Activated CD4-positive, alpha-beta memory T cell treated with anti-CD3 and anti-CD28 coated beads for 36 hours (primary cell): ENCODE data around the gene DNAH9. TPM values are rescaled to one million over a fixed set of nuclear protein-coding genes. Genes with fewer than 3 reads are reported as not detected.

ENCODE experiments used
- CTCF ChIA-PET: fragments of 350-600 bp; sonication (Branson Sonifier 250); formaldehyde crosslinking; loops from one replicate; lab custom pipeline; 2021; ENCODE audit warnings: antibody characterized with exemption, inconsistent platforms; lab: Charles Lee
- POLR2A ChIA-PET: fragments of 350-600 bp; sonication (Branson Sonifier 250); formaldehyde crosslinking; loops from one replicate; lab custom pipeline; 2021; ENCODE audit warnings: antibody characterized with exemption; lab: Charles Lee
- DNase-seq: peaks from one replicate; pipeline ENCODE4 v3.0.0-alpha.2; 2020
- H3K27ac Mint-ChIP-seq: one replicate; pipeline ENCODE4 v1.8.0; 2021; ENCODE audit warnings: mixed read lengths
- H3K27me3 Mint-ChIP-seq: one replicate; pipeline ENCODE4 v1.8.0; 2021; ENCODE audit warnings: mixed read lengths
- H3K36me3 Mint-ChIP-seq: one replicate; pipeline ENCODE4 v1.8.0; 2021; ENCODE audit warnings: mixed read lengths
- H3K4me1 Mint-ChIP-seq: one replicate; pipeline ENCODE4 v1.8.0; 2021; ENCODE audit warnings: low read depth, mixed read lengths
- H3K4me3 Mint-ChIP-seq: one replicate; pipeline ENCODE4 v1.8.0; 2021; ENCODE audit warnings: mild to moderate bottlenecking, mixed read lengths
- H3K9me3 Mint-ChIP-seq: one replicate; pipeline ENCODE4 v1.8.0; 2021; ENCODE audit warnings: mixed read lengths
- intact Hi-C: fragments of 100-400 bp; cut with micrococcal nuclease; formaldehyde crosslinking; loops from one replicate; pipeline ENCODE4 v1.15.1; 2023
- total RNA-seq, 2 experiments: library from RNA; stranded (reverse); gene quantifications; one replicate each; pipeline ENCODE4 v1.2.3, GENCODE V29; 2021

The DNAH9 gene
- total RNA-seq, 2 experiments from 2014 or later, result not detected

DNA sequence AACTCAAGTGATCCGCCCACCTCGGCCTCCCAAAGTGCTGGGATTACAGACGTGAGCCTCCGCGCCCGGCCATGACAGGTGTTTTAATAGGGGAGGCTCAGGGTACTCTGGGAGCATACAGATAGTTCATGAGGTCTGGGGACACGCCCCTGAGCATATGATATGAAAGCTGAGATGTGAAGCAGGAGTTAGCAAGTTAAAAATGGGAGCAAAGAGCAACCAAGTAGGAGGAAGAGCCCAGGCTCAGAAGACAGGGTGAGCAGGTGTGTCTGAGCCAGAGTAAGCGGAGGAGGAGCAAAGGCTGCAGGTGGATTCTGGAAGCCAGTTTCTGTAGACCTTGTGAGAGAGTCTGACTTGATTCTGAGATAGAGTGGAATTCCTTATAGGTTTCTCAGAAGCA is 103.6 kb downstream of the DNAH9 start:
- no peak for DNase-seq
- intact Hi-C loops, result no loop called here
- no peak overlapping the region for H3K4me3 Mint-ChIP-seq
- no peaks in the 10 kb centered on the region for H3K4me1 Mint-ChIP-seq
- no peaks in the 10 kb centered on the region for H3K36me3 Mint-ChIP-seq
- no peak overlapping the region for H3K27ac Mint-ChIP-seq
- no peaks in the 10 kb centered on the region for H3K27me3 Mint-ChIP-seq
- H3K9me3 Mint-ChIP-seq, result peaks cover 2% of the 10 kb centered on the region
- ChIA-PET POLR2A (no interaction called here), CTCF (no interaction called here)

DNA sequence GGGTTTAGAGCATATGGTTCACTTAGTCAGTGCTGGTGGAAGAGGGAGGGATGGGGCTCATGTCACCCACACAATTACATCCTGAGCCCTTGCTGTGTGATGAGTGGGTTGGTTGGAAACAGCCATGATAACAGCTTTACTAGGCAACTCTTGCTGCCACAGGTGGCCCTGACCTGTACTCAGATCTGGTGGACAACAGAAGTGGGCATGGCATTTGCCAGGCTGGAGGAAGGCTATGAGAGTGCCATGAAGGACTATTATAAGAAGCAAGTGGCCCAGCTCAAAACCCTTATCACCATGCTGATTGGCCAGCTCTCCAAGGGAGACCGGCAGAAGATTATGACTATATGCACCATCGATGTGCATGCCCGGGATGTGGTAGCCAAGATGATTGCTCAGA is 105.8 kb downstream of the DNAH9 start:
- intact Hi-C loops, result no loop called here
- Mint-ChIP-seq H3K4me1 (no peaks in the 10 kb centered on the region), H3K9me3 (no peaks in the 10 kb centered on the region), H3K27me3 (no peaks in the 10 kb centered on the region), H3K36me3 (no peaks in the 10 kb centered on the region), H3K27ac (no peak overlapping the region), H3K4me3 (no peak overlapping the region)
- DNase-seq, result no peak
- POLR2A ChIA-PET, result no interaction called here
- CTCF ChIA-PET, result no interaction called here

DNA sequence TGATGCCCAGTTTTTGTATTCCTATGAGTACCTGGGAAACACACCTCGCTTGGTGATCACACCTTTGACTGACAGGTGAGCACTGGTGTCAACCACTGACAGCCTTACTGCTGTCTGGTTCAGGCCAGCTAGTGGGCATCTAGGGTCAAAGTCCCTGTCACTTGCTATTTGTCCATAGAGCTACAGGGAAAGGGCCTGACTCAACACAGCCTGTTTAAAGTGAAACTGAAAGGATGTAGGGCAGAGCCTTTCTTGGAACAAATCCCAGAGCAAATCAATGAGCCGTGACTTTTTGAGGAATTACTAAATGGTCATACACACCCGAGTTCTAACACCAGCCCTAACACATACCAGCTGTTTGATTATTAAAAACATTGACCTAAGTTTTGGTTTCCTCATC is 106.8 kb downstream of the DNAH9 start:
- Mint-ChIP-seq H3K27ac (no peak overlapping the region), H3K4me1 (no peaks in the 10 kb centered on the region), H3K9me3 (no peaks in the 10 kb centered on the region), H3K27me3 (no peaks in the 10 kb centered on the region), H3K4me3 (no peak overlapping the region), H3K36me3 (no peaks in the 10 kb centered on the region)
- ChIA-PET CTCF (no interaction called here), POLR2A (no interaction called here)
- no peak for DNase-seq
- intact Hi-C loops, result no loop called here

DNA sequence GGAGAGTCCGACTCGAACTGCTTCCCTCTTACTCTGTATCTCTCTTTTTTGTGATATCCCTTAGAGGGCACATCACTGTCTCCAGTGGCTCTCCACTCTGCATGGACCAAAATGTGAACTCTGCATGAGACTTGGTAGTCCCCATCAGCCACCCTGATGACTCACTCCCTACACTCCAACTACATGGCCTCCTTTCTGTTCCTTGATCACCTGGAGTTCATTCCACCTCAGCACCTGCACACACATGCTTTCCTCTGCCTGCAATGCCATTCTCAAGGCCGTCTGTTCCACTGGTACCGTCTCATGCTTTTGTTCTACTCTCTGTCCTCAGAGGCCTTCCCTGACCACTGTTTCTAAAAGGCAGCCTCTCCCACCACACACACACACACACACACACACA is 109.3 kb downstream of the DNAH9 start:
- Mint-ChIP-seq H3K27me3 (no peaks in the 10 kb centered on the region), H3K27ac (no peak overlapping the region), H3K36me3 (no peaks in the 10 kb centered on the region), H3K9me3 (no peaks in the 10 kb centered on the region), H3K4me3 (no peak overlapping the region), H3K4me1 (no peaks in the 10 kb centered on the region)
- CTCF ChIA-PET, result no interaction called here
- DNase-seq, result no peak
- POLR2A ChIA-PET, result no interaction called here
- intact Hi-C loops, result no loop called here

DNA sequence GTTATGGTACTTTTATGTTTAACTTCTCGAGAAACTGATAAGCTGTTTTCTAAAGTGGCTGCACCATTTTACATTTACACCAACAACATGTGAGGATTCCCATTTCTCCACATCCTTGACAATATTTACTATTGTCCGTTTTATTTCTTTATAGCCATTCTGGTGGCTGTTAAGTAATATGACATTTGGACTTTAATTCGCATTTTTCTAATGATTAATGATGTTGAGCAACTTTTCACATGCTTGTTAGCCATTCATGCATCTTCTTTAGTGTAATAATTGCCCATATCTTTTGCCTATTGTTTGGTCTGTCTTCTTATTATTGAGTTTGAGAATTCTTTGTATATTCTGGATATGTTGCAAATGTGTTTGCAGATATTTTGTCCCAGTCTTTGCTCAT is 114.2 kb downstream of the DNAH9 start:
- intact Hi-C loops, result no loop called here
- Mint-ChIP-seq H3K27me3 (no peaks in the 10 kb centered on the region), H3K27ac (no peak overlapping the region), H3K4me3 (no peak overlapping the region), H3K36me3 (no peaks in the 10 kb centered on the region), H3K9me3 (peaks cover 2% of the 10 kb centered on the region), H3K4me1 (no peaks in the 10 kb centered on the region)
- CTCF ChIA-PET, result no interaction called here
- POLR2A ChIA-PET, result no interaction called here
- DNase-seq, result no peak

DNA sequence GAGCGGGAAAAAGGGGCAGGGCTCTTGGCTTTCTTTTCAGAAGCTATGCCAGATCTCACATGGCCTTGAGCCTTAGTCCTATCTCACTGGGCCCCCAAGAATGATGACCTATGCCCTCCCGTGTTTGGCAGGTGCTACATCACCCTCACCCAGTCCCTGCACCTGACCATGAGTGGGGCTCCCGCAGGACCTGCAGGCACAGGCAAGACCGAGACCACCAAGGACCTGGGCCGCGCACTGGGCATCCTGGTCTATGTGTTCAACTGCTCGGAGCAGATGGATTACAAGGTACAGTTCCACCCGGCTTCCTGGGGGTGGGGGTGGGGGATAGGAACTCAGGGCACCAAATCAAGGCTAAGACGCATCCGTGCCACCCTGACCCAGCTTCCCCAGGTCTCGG is 120.9 kb downstream of the DNAH9 start:
- POLR2A ChIA-PET, result no interaction called here
- no peak for DNase-seq
- intact Hi-C loops, result no loop called here
- H3K27me3 Mint-ChIP-seq, result no peaks in the 10 kb centered on the region
- H3K27ac Mint-ChIP-seq, result no peak overlapping the region
- no peak overlapping the region for H3K4me3 Mint-ChIP-seq
- peaks cover 2% of the 10 kb centered on the region for H3K9me3 Mint-ChIP-seq
- H3K36me3 Mint-ChIP-seq, result no peaks in the 10 kb centered on the region
- H3K4me1 Mint-ChIP-seq, result no peaks in the 10 kb centered on the region
- CTCF ChIA-PET, result no interaction called here

DNA sequence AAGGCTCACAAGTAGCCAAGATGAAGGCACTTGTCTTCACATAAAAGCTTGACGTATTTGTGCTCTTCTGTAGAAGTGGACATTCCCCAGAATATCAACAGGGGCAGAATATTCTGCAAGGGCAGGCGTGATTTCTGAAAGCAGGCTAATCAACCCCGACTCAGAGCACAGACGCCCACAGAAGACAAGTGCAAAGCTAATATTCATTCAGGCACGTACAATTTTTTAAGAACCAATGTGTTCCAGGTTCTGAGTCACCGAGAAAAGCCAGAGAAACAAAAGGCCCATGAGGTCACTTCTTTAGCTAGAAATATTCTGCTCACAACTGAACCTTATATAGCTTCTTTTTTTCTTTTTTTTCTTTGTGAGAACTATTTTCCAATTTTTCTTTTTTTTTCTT is 121.6 kb downstream of the DNAH9 start:
- ChIA-PET POLR2A (no interaction called here), CTCF (no interaction called here)
- Mint-ChIP-seq H3K4me1 (no peaks in the 10 kb centered on the region), H3K4me3 (no peak overlapping the region), H3K27ac (no peak overlapping the region), H3K9me3 (peaks cover 2% of the 10 kb centered on the region), H3K36me3 (no peaks in the 10 kb centered on the region), H3K27me3 (no peaks in the 10 kb centered on the region)
- intact Hi-C loops, result no loop called here
- DNase-seq, result no peak

DNA sequence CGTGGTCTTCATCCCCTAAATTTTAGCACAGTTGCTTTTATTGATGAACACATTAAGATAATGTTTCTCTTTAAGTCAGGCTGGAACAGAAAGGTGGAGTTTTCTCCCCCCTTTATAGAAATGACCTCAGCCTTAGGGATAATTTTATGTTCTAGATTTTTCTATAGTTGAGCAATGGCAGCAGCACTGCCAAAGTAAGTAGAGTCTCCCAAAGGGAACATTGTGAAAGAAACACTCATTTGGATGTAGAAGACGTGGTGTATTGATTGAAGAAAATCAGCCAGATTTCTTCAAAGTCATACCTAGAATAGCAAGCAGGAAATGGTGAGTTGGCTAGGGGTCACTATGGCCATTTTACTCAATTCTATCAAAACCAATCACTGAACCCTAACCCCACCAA is 122.5 kb downstream of the DNAH9 start:
- H3K27me3 Mint-ChIP-seq, result no peaks in the 10 kb centered on the region
- no peaks in the 10 kb centered on the region for H3K4me1 Mint-ChIP-seq
- H3K27ac Mint-ChIP-seq, result no peak overlapping the region
- no peaks in the 10 kb centered on the region for H3K36me3 Mint-ChIP-seq
- intact Hi-C loops, result no loop called here
- no peak overlapping the region for H3K4me3 Mint-ChIP-seq
- ChIA-PET POLR2A (no interaction called here), CTCF (no interaction called here)
- no peak for DNase-seq
- no peaks in the 10 kb centered on the region for H3K9me3 Mint-ChIP-seq

DNA sequence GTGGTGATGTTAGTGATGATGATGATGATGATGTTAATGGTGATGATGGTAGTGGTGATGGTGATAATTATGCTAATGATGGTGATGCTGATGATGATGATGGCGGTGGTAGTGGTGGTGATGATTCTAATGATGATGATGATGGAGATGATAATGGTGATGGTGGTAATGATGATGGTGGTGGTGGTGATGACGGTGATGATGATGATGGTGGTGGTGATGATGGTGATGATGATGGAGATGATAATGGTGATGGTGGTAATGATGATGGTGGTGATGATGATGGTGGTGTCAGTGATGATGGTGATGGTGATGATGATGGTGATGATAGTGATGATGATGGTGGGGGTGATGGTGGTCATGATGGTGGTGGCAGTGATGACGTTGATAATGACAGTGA is 132.5 kb downstream of the DNAH9 start:
- no peak overlapping the region for H3K27ac Mint-ChIP-seq
- ChIA-PET CTCF (no interaction called here), POLR2A (no interaction called here)
- DNase-seq, result no peak
- no peak overlapping the region for H3K4me3 Mint-ChIP-seq
- no peaks in the 10 kb centered on the region for H3K4me1 Mint-ChIP-seq
- intact Hi-C loops, result no loop called here
- no peaks in the 10 kb centered on the region for H3K36me3 Mint-ChIP-seq
- H3K9me3 Mint-ChIP-seq, result peaks cover 10% of the 10 kb centered on the region
- H3K27me3 Mint-ChIP-seq, result no peaks in the 10 kb centered on the region

DNA sequence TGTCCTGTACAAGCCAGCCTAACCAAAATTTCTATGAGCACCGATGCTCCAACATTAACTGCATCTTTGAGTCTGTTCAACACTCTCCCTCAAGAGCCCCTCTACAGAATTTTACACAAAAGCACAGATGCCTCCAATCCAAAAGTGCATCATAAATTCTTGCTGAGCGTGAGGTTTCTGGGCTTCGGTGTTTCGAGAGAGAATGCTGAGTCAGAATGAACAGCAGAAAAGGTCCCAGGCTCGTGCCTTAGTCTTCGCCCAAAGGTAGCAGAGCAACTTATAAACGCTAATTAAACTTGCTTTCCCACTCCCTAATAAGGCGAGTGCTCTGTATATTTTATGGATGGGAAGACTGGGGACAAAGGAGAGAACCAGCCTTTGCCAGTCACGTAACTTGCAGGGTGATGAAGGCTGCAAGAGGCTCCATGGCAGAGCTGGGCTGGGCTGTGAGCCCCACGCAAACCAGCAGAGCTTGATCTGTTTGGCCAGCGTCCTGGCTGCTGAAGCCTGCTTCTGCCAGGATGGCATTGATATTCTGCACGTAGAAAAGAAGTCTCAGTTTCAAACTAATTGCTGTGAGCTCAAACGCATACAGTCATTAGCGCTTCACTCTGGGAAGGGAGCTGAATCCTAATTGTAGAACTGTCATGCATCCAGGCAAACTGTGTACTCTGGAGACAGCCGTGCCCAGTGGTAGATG is 138.5 kb downstream of the DNAH9 start:
- ChIA-PET POLR2A (no interaction called here), CTCF (no interaction called here)
- Mint-ChIP-seq H3K4me1 (no peaks in the 10 kb centered on the region), H3K27me3 (no peaks in the 10 kb centered on the region), H3K36me3 (no peaks in the 10 kb centered on the region), H3K9me3 (peaks cover 5% of the 10 kb centered on the region), H3K4me3 (no peak overlapping the region), H3K27ac (no peak overlapping the region)
- DNase-seq, result no peak
- intact Hi-C loops, result no loop called here

DNA sequence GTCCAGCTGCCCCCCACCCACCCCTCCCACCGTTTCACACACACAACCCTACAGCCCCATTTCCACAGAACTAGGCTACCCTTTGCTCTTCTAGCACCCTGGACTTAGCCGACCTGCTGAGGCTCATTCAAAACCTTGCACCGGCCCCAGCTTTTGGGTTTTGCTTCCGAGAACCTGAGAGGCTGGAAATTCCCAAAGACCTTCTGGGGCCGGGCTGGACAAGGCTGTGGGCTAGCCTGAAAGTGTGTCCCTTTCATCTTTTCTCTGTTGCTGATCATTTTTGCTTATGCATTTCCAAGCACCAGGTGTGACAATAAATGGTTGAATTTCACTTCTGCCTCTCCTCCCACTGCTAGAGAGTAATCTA is 139.0 kb downstream of the DNAH9 start:
- DNase-seq, result no peak
- Mint-ChIP-seq H3K36me3 (no peaks in the 10 kb centered on the region), H3K4me1 (no peaks in the 10 kb centered on the region), H3K27ac (no peak overlapping the region), H3K4me3 (no peak overlapping the region), H3K27me3 (no peaks in the 10 kb centered on the region), H3K9me3 (peaks cover 5% of the 10 kb centered on the region)
- ChIA-PET POLR2A (no interaction called here), CTCF (no interaction called here)
- intact Hi-C loops, result no loop called here

DNA sequence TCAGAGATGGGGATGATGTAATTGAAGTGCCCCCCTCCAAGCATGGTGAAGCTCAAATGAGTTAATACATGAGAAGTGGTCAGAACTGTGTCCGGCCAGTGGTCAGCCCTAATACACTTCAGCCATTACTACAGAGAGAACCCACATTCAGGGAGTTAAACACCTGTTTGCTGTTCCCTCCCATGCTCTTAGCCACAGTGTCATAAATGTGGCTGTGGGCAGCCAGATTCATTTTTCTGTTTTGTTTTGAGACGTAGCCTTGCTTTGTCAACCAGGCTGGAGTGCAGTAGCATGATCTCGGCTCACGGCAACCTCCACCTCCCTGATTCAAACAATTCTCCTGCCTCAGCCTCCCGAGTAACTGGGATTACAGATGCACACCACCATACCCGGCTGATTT is 139.9 kb downstream of the DNAH9 start:
- Mint-ChIP-seq H3K27me3 (no peaks in the 10 kb centered on the region), H3K4me1 (no peaks in the 10 kb centered on the region), H3K27ac (no peak overlapping the region), H3K9me3 (no peaks in the 10 kb centered on the region), H3K4me3 (no peak overlapping the region), H3K36me3 (no peaks in the 10 kb centered on the region)
- CTCF ChIA-PET, result no interaction called here
- intact Hi-C loops, result no loop called here
- POLR2A ChIA-PET, result no interaction called here
- DNase-seq, result no peak

DNA sequence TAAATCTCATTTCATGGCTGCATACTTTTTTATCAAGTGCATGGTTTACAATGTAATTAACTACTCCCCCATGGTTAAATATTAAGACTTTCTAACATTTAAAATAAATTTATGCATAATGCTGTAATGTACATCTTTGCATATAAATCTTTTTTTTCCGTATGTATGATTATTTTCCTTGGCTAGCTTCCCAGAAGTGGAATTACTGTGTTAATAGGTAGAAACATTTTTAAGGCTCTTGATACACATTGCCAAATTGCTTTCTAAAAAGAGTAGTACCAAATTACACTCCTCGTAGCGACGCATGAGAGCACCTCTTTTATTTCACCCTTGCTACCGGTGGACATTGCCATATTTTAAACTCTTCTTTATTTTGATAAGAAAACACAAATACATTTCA is 141.1 kb downstream of the DNAH9 start:
- ChIA-PET CTCF (no interaction called here), POLR2A (no interaction called here)
- no peaks in the 10 kb centered on the region for H3K27me3 Mint-ChIP-seq
- no peaks in the 10 kb centered on the region for H3K4me1 Mint-ChIP-seq
- intact Hi-C loops, result no loop called here
- no peaks in the 10 kb centered on the region for H3K9me3 Mint-ChIP-seq
- H3K36me3 Mint-ChIP-seq, result no peaks in the 10 kb centered on the region
- no peak for DNase-seq
- H3K27ac Mint-ChIP-seq, result no peak overlapping the region
- H3K4me3 Mint-ChIP-seq, result no peak overlapping the region
